ENCODE measurements around the gene CES1. TPM values are rescaled to one million over a fixed set of nuclear protein-coding genes. Genes with fewer than 3 reads are reported as not detected.

The CES1 gene
- total RNA-seq, 2 experiments from 2014 or later, result not detected

DNA sequence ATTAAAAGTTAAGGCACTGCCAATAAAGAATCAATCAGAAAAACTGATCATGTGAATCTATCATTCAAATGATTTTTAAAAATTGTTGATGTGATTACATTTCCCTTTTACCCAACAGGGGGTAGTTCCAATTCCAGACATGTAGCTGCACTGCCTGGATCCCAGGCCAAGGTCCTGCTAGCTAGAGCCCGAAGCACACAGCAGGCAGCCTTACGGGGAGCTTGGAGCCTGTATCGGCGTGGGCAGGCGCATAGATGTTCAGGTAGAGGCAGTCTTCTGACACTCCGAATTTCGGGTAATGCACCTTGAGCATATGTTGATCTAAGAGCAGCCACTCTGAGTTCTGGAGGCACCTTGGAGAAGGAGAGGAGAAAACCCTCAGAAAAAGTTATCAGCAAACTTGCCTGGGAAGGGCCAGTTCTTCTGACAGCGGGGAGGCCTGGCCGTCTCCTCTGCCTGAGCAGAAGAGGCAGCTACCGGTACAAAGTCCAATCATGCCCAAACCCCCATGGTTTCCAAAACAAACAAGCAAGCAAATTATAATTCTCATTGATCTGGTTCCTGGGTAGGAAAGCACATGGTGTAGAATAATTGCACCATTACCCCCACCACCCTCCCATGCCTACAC, 38.6 kb upstream of the CES1 start:
- Histone ChIP-seq H3K27ac (ENCODE audit: low read depth, low read length, poor library complexity, severe bottlenecking) (no peak overlapping the region), H3K4me2 (ENCODE audit: low read length) (no peak overlapping the region), H3K36me3 (ENCODE audit: insufficient read depth, low read length) (no peaks in the 10 kb centered on the region), H3K9me3 (ENCODE audit: low read length) (no peaks in the 10 kb centered on the region), H3K79me2 (ENCODE audit: insufficient read depth, low read depth, low read length) (no peaks in the 10 kb centered on the region), H4K20me1 (ENCODE audit: insufficient read depth, low read length) (no peaks in the 10 kb centered on the region), H3K4me1 (ENCODE audit: insufficient read depth, low read length, poor library complexity, severe bottlenecking) (no peaks in the 10 kb centered on the region), H3K9me2 (ENCODE audit: insufficient read depth, low read length) (no peaks in the 10 kb centered on the region), H3K4me3 (ENCODE audit: low read depth, low read length, poor library complexity, severe bottlenecking) (no peak overlapping the region), H2AFZ (ENCODE audit: low read length) (no peak overlapping the region)
- ChIA-PET CTCF (ENCODE audit: unreplicated experiment) (no interaction called here), POLR2A (no interaction called here)
- no TSS peak for BruUV-seq (replicated peaks)
- no peak for DNase-seq (ENCODE audit: low spot score)
- no peak for TF ChIP-seq EZH2phosphoT487 (IDR thresholded peaks at IDR 0.05; ENCODE audit: borderline replicate concordance, low read depth, low read length)
- TF ChIP-seq, protein P1, sequence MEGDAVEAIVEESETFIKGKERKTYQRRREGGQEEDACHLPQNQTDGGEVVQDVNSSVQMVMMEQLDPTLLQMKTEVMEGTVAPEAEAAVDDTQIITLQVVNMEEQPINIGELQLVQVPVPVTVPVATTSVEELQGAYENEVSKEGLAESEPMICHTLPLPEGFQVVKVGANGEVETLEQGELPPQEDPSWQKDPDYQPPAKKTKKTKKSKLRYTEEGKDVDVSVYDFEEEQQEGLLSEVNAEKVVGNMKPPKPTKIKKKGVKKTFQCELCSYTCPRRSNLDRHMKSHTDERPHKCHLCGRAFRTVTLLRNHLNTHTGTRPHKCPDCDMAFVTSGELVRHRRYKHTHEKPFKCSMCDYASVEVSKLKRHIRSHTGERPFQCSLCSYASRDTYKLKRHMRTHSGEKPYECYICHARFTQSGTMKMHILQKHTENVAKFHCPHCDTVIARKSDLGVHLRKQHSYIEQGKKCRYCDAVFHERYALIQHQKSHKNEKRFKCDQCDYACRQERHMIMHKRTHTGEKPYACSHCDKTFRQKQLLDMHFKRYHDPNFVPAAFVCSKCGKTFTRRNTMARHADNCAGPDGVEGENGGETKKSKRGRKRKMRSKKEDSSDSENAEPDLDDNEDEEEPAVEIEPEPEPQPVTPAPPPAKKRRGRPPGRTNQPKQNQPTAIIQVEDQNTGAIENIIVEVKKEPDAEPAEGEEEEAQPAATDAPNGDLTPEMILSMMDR (conservative IDR thresholded peaks at IDR 0.05; ENCODE audit: low read length), result no peak
- intact Hi-C loops (cut with micrococcal nuclease; ENCODE audit: unreplicated experiment), result no loop called here

DNA sequence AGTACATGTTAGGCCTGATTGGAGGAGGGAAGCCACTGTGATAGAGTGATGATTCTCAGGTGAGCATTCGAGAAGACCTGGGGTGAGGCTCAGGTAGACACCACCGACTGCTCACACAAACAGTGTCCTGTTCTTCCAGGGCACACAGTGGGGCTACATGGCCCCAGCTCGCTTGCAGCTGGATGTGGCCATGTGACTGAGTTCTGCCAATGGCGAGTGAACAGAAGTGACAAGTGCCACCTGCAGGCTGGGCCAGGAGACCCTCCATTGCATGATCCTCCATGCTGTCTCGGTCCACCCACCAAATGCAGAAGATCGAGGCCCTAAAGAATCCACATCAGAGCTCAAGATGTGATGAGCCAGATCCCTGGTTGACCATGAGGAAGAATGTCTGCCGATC, 36.1 kb upstream of the CES1 start:
- no TSS peak for BruUV-seq (replicated peaks)
- intact Hi-C loops (cut with micrococcal nuclease; ENCODE audit: unreplicated experiment), result no loop called here
- no peak for TF ChIP-seq EZH2phosphoT487 (IDR thresholded peaks at IDR 0.05; ENCODE audit: borderline replicate concordance, low read depth, low read length)
- TF ChIP-seq, protein P1 (conservative IDR thresholded peaks at IDR 0.05; ENCODE audit: low read length), result no peak

GRCh38 chr16:55868137-55868536, 35.2 kb upstream of the CES1 start:
- H4K20me1 ChIP-seq (ENCODE audit: insufficient read depth, low read length), result no peaks in the 10 kb centered on the region
- H3K9me2 ChIP-seq (ENCODE audit: insufficient read depth, low read length), result no peaks in the 10 kb centered on the region
- no peaks in the 10 kb centered on the region for H3K4me1 ChIP-seq (ENCODE audit: insufficient read depth, low read length, poor library complexity, severe bottlenecking)
- H3K4me2 ChIP-seq (ENCODE audit: low read length), result no peak overlapping the region
- H2AFZ ChIP-seq (ENCODE audit: low read length), result no peak overlapping the region
- no peak overlapping the region for H3K27ac ChIP-seq (ENCODE audit: low read depth, low read length, poor library complexity, severe bottlenecking)
- ChIA-PET POLR2A (no interaction called here), CTCF (ENCODE audit: unreplicated experiment) (no interaction called here)
- H3K36me3 ChIP-seq (ENCODE audit: insufficient read depth, low read length), result no peaks in the 10 kb centered on the region
- no peak for DNase-seq (ENCODE audit: low spot score)
- H3K4me3 ChIP-seq (ENCODE audit: low read depth, low read length, poor library complexity, severe bottlenecking), result no peak overlapping the region
- H3K79me2 ChIP-seq (ENCODE audit: insufficient read depth, low read depth, low read length), result no peaks in the 10 kb centered on the region
- no peak for TF ChIP-seq EZH2phosphoT487 (IDR thresholded peaks at IDR 0.05; ENCODE audit: borderline replicate concordance, low read depth, low read length)
- TF ChIP-seq, protein P1 (conservative IDR thresholded peaks at IDR 0.05; ENCODE audit: low read length), result no peak
- H3K9me3 ChIP-seq (ENCODE audit: low read length), result no peaks in the 10 kb centered on the region
- no TSS peak for BruUV-seq (replicated peaks)
- intact Hi-C loops (cut with micrococcal nuclease; ENCODE audit: unreplicated experiment), result no loop called here

More for the DNA sequence above, 36.1 kb upstream of the CES1 start:
- Histone ChIP-seq H2AFZ (ENCODE audit: low read length) (no peak overlapping the region), H3K4me2 (ENCODE audit: low read length) (no peak overlapping the region), H3K9me2 (ENCODE audit: insufficient read depth, low read length) (no peaks in the 10 kb centered on the region), H3K9me3 (ENCODE audit: low read length) (no peaks in the 10 kb centered on the region), H3K27ac (ENCODE audit: low read depth, low read length, poor library complexity, severe bottlenecking) (no peak overlapping the region), H3K4me1 (ENCODE audit: insufficient read depth, low read length, poor library complexity, severe bottlenecking) (no peaks in the 10 kb centered on the region), H3K36me3 (ENCODE audit: insufficient read depth, low read length) (no peaks in the 10 kb centered on the region), H3K79me2 (ENCODE audit: insufficient read depth, low read depth, low read length) (no peaks in the 10 kb centered on the region), H4K20me1 (ENCODE audit: insufficient read depth, low read length) (no peaks in the 10 kb centered on the region), H3K4me3 (ENCODE audit: low read depth, low read length, poor library complexity, severe bottlenecking) (no peak overlapping the region)
- ChIA-PET CTCF (ENCODE audit: unreplicated experiment) (interaction anchor here (0.6 kb wide), 1 partner anchor 221 kb away, joined by 3 read pairs; no protein-coding TSS in a partner anchor), POLR2A (no interaction called here)
- DNase-seq (ENCODE audit: low spot score), result no peak

All from OCI-LY7 (cell line).